GM12878 (cell line): Measurements from ENCODE around the gene HDX. TPM values are rescaled to one million over a fixed set of nuclear protein-coding genes. Genes with fewer than 3 reads are reported as not detected.

Source experiments
- ATAC-seq: fragments of 200-7000 bp; cut with Tn5 transposase; 3 replicates; pipeline ENCODE4 v1.9.1; 2020; ENCODE audit warnings: mild to moderate bottlenecking, moderate library complexity
- BruUV-seq: library from RNA; stranded (reverse); fragments of 400-500 nt; replicated peaks from 2 replicates; lab custom pipeline; 2021; lab: Mats Ljungman, UMichigan
- CTCF ChIA-PET: fragments of 300-600 bp; sonication (Branson Sonifier 250); formaldehyde crosslinking; extraction: SDS; loops from one replicate; lab custom pipeline; 2021; ENCODE audit warnings: inconsistent platforms; lab: Yijun Ruan, JAX
- POLR2A ChIA-PET: fragments of 350-600 bp; formaldehyde crosslinking; extraction: SDS; loops from one replicate; lab custom pipeline; 2021; ENCODE audit warnings: inconsistent platforms; lab: Charles Lee
- RAD21 ChIA-PET: fragments of 300-600 bp; sonication (Branson Sonifier 250); formaldehyde crosslinking; loops from one replicate; lab custom pipeline; 2023; ENCODE audit warnings: antibody characterized with exemption; ENCODE audit not compliant: unreplicated experiment; lab: Charles Lee
- SMC1A ChIA-PET: fragments of 300-600 bp; sonication (Branson Sonifier 250); formaldehyde crosslinking; loops from one replicate; lab custom pipeline; 2023; ENCODE audit not compliant: unreplicated experiment, uncharacterized antibody; lab: Charles Lee
- DNase-seq: peaks from one replicate; pipeline ENCODE4 v3.0.0-alpha.2; 2011; ENCODE audit warnings: low read depth, low spot score
- FAIRE-seq: peaks from 3 replicates; lab custom pipeline; 2011; peaks lifted over from hg19 to GRCh38; lab: Jason Lieb, UNC
- H2AFZ ChIP-seq: 2 replicates; pipeline ENCODE4 v1.6.0; 2011; ENCODE audit warnings: low read depth, low read length, control low read depth; ENCODE audit not compliant: control insufficient read depth
- H3K27ac ChIP-seq: 2 replicates; pipeline ENCODE4 v1.5.1; 2011; ENCODE audit warnings: control low read depth; ENCODE audit not compliant: control insufficient read depth, insufficient read depth
- H3K27me3 ChIP-seq, 2 experiments: replicated peaks in 1 of 2; 2 replicates each; pipeline versions ENCODE4 v1.6.0 to v1.6.1; 2011; ENCODE audit warnings: low read length in 1 of 2; ENCODE audit not compliant: control insufficient read depth in 2 of 2, insufficient read depth in 2 of 2
- H3K36me3 ChIP-seq, 2 experiments: 2 replicates each; pipeline ENCODE4 v1.5.1; 2011; ENCODE audit warnings: low read length in 1 of 2; ENCODE audit not compliant: control insufficient read depth in 2 of 2, insufficient read depth in 2 of 2
- H3K4me1 ChIP-seq: 2 replicates; pipeline ENCODE4 v1.6.1; 2011; ENCODE audit warnings: mild to moderate bottlenecking, low read length, moderate library complexity, mixed read lengths; ENCODE audit not compliant: control insufficient read depth, insufficient read depth
- H3K4me2 ChIP-seq: 2 replicates; pipeline ENCODE4 v1.6.0; 2011; ENCODE audit warnings: control low read depth; ENCODE audit not compliant: control insufficient read depth, insufficient read depth
- H3K4me3 ChIP-seq: fragments of 200-600 bp; sonication (generic); 2 replicates; pipeline ENCODE4 v1.5.1; 2016
- H3K79me2 ChIP-seq: 2 replicates; pipeline ENCODE4 v1.6.0; 2011; ENCODE audit warnings: low read length; ENCODE audit not compliant: control insufficient read depth, insufficient read depth
- H3K9ac ChIP-seq: 2 replicates; pipeline ENCODE4 v1.8.0; 2011; ENCODE audit warnings: low read length, control low read depth, mixed read lengths; ENCODE audit not compliant: control insufficient read depth, insufficient read depth
- H3K9me3 ChIP-seq: replicated peaks from 3 replicates; pipeline ENCODE4 v1.5.1; 2011; ENCODE audit warnings: mild to moderate bottlenecking, low read length; ENCODE audit not compliant: control insufficient read depth, insufficient read depth
- H4K20me1 ChIP-seq: 2 replicates; pipeline ENCODE4 v1.6.0; 2011; ENCODE audit not compliant: control insufficient read depth, insufficient read depth
- ATF7 ChIP-seq: fragments of 450-650 bp; IDR thresholded peaks from 2 replicates; pipeline ENCODE4 v1.6.1; 2016; ENCODE audit warnings: low read depth, mild to moderate bottlenecking
- BRCA1 ChIP-seq: IDR thresholded peaks from 2 replicates; pipeline ENCODE4 v1.6.1; 2011; ENCODE audit warnings: low read depth, low read length, improper control_type of control experiment
- CHD4 ChIP-seq: fragments of 200-600 bp; sonication (generic); IDR thresholded peaks from 2 replicates; pipeline ENCODE4 v1.6.1; 2016; ENCODE audit warnings: mild to moderate bottlenecking
- CREB1 ChIP-seq: IDR thresholded peaks from 2 replicates; pipeline ENCODE4 v1.6.1; 2012; ENCODE audit warnings: low read depth, mild to moderate bottlenecking, inconsistent platforms
- DPF2 ChIP-seq: fragments of 450-650 bp; IDR thresholded peaks from 2 replicates; pipeline ENCODE4 v1.6.1; 2017; ENCODE audit warnings: mild to moderate bottlenecking
- EGR1 ChIP-seq, 2 experiments: IDR thresholded peaks; 1 replicate in 1 of 2; 2 replicates in 1 of 2; pipeline ENCODE4 v1.6.1; 2011 to 2012; ENCODE audit warnings: low read depth in 2 of 2, low read length in 2 of 2, borderline replicate concordance in 1 of 2, mild to moderate bottlenecking in 1 of 2, moderate library complexity in 1 of 2
- IRF5 ChIP-seq: fragments of 450-650 bp; IDR thresholded peaks from 2 replicates; pipeline ENCODE4 v1.6.1; 2017; ENCODE audit warnings: borderline replicate concordance
- MEF2B ChIP-seq: fragments of 450-650 bp; IDR thresholded peaks from 2 replicates; pipeline ENCODE4 v1.6.1; 2018; ENCODE audit warnings: mild to moderate bottlenecking, moderate library complexity; ENCODE audit not compliant: partially characterized antibody, poor library complexity, severe bottlenecking
- NFYA ChIP-seq: IDR thresholded peaks from 2 replicates; pipeline ENCODE4 v1.6.1; 2011; ENCODE audit warnings: low read depth, mild to moderate bottlenecking, low read length, improper control_type of control experiment, borderline replicate concordance
- NR2C1 ChIP-seq: fragments of 450-650 bp; IDR thresholded peaks from 2 replicates; pipeline ENCODE4 v1.6.1; 2017; ENCODE audit warnings: antibody characterized with exemption, mild to moderate bottlenecking, moderate library complexity
- PAX8 ChIP-seq: fragments of 450-650 bp; IDR thresholded peaks from 2 replicates; pipeline ENCODE4 v1.6.1; 2017; ENCODE audit warnings: mild to moderate bottlenecking, moderate library complexity
- POLR2AphosphoS2 ChIP-seq: IDR thresholded peaks from 2 replicates; pipeline ENCODE4 v1.6.1; 2011; ENCODE audit warnings: low read depth, mild to moderate bottlenecking, low read length, improper control_type of control experiment, moderate library complexity
- RAD51 ChIP-seq: fragments of 450-650 bp; IDR thresholded peaks from 2 replicates; pipeline ENCODE4 v1.6.1; 2016; ENCODE audit warnings: moderate library complexity, mild to moderate bottlenecking, inconsistent platforms
- RBBP5 ChIP-seq: fragments of 200-600 bp; sonication (generic); conservative IDR thresholded peaks from 2 replicates; pipeline ENCODE4 v1.6.1; 2016
- SMAD1 ChIP-seq: fragments of 450-650 bp; IDR thresholded peaks from 2 replicates; pipeline ENCODE4 v1.6.1; 2018; ENCODE audit warnings: mild to moderate bottlenecking, low read depth; ENCODE audit not compliant: partially characterized antibody
- SP1 ChIP-seq: IDR thresholded peaks from one replicate; pipeline ENCODE4 v1.6.1; 2011; ENCODE audit warnings: low read depth, low read length
- TAF1 ChIP-seq: IDR thresholded peaks from 2 replicates; pipeline ENCODE4 v1.6.1; 2011; ENCODE audit warnings: mild to moderate bottlenecking, low read depth, low read length, borderline replicate concordance
- TCF12 ChIP-seq: IDR thresholded peaks from 2 replicates; pipeline ENCODE4 v1.6.1; 2011; ENCODE audit warnings: low read depth, mild to moderate bottlenecking, low read length
- ZBTB11 ChIP-seq: fragments of 450-650 bp; formaldehyde crosslinking; IDR thresholded peaks from 2 replicates; pipeline ENCODE4 v1.5.0; 2022; ENCODE audit warnings: mild to moderate bottlenecking, missing genetic modification characterization
- ZNF384 ChIP-seq: IDR thresholded peaks from 2 replicates; pipeline ENCODE4 v1.6.1; 2012; ENCODE audit warnings: low read depth, mild to moderate bottlenecking, low read length, improper control_type of control experiment, borderline replicate concordance
- WGBS: methylation state at CpG from one replicate; pipeline ENCODE4 v1.1.6; 2016; ENCODE audit warnings: low lambda C conversion rate; ENCODE audit not compliant: insufficient replicate concordance, insufficient coverage; ENCODE audit errors: missing lambda C conversion rate; 5-methylcytosine and 5-hydroxymethylcytosine counted together
- in situ Hi-C: fragments of 300-500 bp; cut with MboI; formaldehyde crosslinking; loops from 9 replicates; pipeline ENCODE4 v1.14.3; 2018; ENCODE audit warnings: mixed read lengths
- intact Hi-C: fragments of 100-400 bp; cut with micrococcal nuclease; formaldehyde crosslinking; loops from one replicate; pipeline ENCODE4 v1.14.2; 2022; ENCODE audit not compliant: unreplicated experiment
- polyA plus RNA-seq, 11 experiments: library from polyadenylated mRNA; depleted of rRNA in 4 of 11; unstranded in 6 of 11; stranded (reverse) in 5 of 11; fragments of >200 nt; fragmentation: Nextera tagmentation in 4 of 11; fragmentation: Illumina TruSeq in 1 of 11; extraction: Ambion mirVana in 4 of 11; extraction: Trizol in 1 of 11; gene quantifications; 1 replicate in 1 of 11; 2 replicates in 10 of 11; pipeline versions ENCODE4 v1.2.1 to v1.2.3, GENCODE V29; 2011 to 2016; ENCODE audit warnings: inconsistent platforms in 2 of 11, missing spikeins in 2 of 11, low read depth in 1 of 11
- total RNA-seq, 4 experiments: library from RNA; depleted of rRNA in 3 of 4; stranded (reverse); fragments of >200 nt in 3 of 4; fragmentation: Illumina TruSeq in 1 of 4; extraction: Trizol in 1 of 4; gene quantifications; 2 replicates each; pipeline versions ENCODE4 v1.2.1 to v1.2.3, GENCODE V29; 2013 to 2021

Gene HDX
- total and polyA plus RNA-seq, 10 of the 15 experiments (the other 5 are each of a cell fraction or from before 2014, with no cell fraction given): 2.9 to 8.6 (median 6.3) TPM; not detected in 1

GRCh38 chrX:84469226-84469625 is 33.0 kb downstream of the HDX start:
- no TSS peak for BruUV-seq
- TF ChIP-seq SMAD1 (no peak), BRCA1 (no peak), TAF1 (no peak), SP1 (no peak), NFYA (no peak), TCF12 (no peak), IRF5 (no peak), ZNF384 (no peak), CREB1 (no peak), EGR1 (IDR thresholded peaks at IDR 0.05; ENCODE audit: borderline replicate concordance in 1 of 2, low read depth in 2 of 2, low read length in 2 of 2) (no peak), CHD4 (no peak), NR2C1 (no peak), ZBTB11 (CRISPR knock-in tag) (no peak), DPF2 (no peak), POLR2AphosphoS2 (no peak), PAX8 (no peak), RAD51 (no peak), ATF7 (no peak), MEF2B (no peak), RBBP5 (no peak)
- WGBS: 44% methylated on average over 3 of the region's 3 CpGs
- Histone ChIP-seq H3K4me3 (no peak overlapping the region), H2AFZ (no peak overlapping the region), H4K20me1 (no peaks in the 10 kb centered on the region), H3K79me2 (no peaks in the 10 kb centered on the region), H3K9me3 (no peaks in the 10 kb centered on the region), H3K36me3 (no peaks in the 10 kb centered on the region), H3K4me2 (no peak overlapping the region), H3K4me1 (no peaks in the 10 kb centered on the region), H3K27ac (no peak overlapping the region), H3K9ac (no peak overlapping the region), H3K27me3 (no peaks in the 10 kb centered on the region)
- in situ Hi-C loops: no loop called here
- POLR2A ChIA-PET: no interaction called here
- DNase-seq (no peak), ATAC-seq (no peak), FAIRE-seq (no peak)
- RAD21 ChIA-PET: no interaction called here
- SMC1A ChIA-PET: no interaction called here
- CTCF ChIA-PET: no interaction called here
- intact Hi-C loops: no loop called here
